NCI-H345 treated with DMSO at 0.1 percent for 48 hours (cell line): Measurements from ENCODE around the gene GRID2IP.

Experiments used
- DNase-seq: peaks from one replicate; lab custom pipeline; 2025; ENCODE audit not compliant: unreplicated experiment; lab: John Stamatoyannopoulos, UW

The GRID2IP gene

GRCh38 chr7:6528401-6529130 lies 22.7 kb downstream of the GRID2IP start:
- DNase-seq, result no peak

- DNase-seq, result no peak
These were observed 24.3 kb downstream of the GRID2IP start for GRCh38 chr7:6526997-6527378.

- no peak for DNase-seq
These were observed 30.9 kb downstream of the GRID2IP start for GRCh38 chr7:6520163-6520981.

- DNase-seq, result peak; percentile 40
These were observed 34.8 kb downstream of the GRID2IP start for GRCh38 chr7:6516387-6516983.

- no peak for DNase-seq
These were observed 37.7 kb downstream of the GRID2IP start for GRCh38 chr7:6513541-6513940.

GRCh38 chr7:6512892-6513291 lies 38.4 kb downstream of the GRID2IP start:
- no peak for DNase-seq

GRCh38 chr7:6510476-6511133 lies 40.7 kb downstream of the GRID2IP start:
- DNase-seq, result no peak

GRCh38 chr7:6508950-6509349 lies 42.3 kb downstream of the GRID2IP start:
- DNase-seq, result no peak

- DNase-seq, result no peak
These were observed 42.7 kb downstream of the GRID2IP start for GRCh38 chr7:6508539-6508938.

GRCh38 chr7:6507906-6508305 lies 43.4 kb downstream of the GRID2IP start:
- DNase-seq, result no peak

- DNase-seq, result no peak
These were observed 45.3 kb downstream of the GRID2IP start for GRCh38 chr7:6505685-6506559.

- DNase-seq, result no peak
These were observed 46.3 kb downstream of the GRID2IP start for GRCh38 chr7:6504996-6505395.

GRCh38 chr7:6502886-6503285 lies 48.4 kb downstream of the GRID2IP start:
- no peak for DNase-seq

GRCh38 chr7:6501586-6502564 lies 49.4 kb downstream of the GRID2IP start:
- no peak for DNase-seq

GRCh38 chr7:6500691-6501090 lies 50.6 kb downstream of the GRID2IP start:
- no peak for DNase-seq

GRCh38 chr7:6497994-6498393 lies 53.3 kb downstream of the GRID2IP start:
- DNase-seq, result no peak

- DNase-seq, result no peak
These were observed 53.7 kb downstream of the GRID2IP start for GRCh38 chr7:6497637-6497905.

- DNase-seq, result no peak
These were observed 54.2 kb downstream of the GRID2IP start for GRCh38 chr7:6496842-6497636.
